ENCODE data around the gene TMED5.

- TF ChIP-seq EP300 (IDR thresholded peaks at IDR 0.05; ENCODE audit: borderline replicate concordance): no peak
- no peak for TF ChIP-seq TEAD4 (IDR thresholded peaks at IDR 0.05)
- TF ChIP-seq RAD21 (IDR thresholded peaks at IDR 0.05; ENCODE audit: low read depth): no peak
- TF ChIP-seq, protein P1, sequence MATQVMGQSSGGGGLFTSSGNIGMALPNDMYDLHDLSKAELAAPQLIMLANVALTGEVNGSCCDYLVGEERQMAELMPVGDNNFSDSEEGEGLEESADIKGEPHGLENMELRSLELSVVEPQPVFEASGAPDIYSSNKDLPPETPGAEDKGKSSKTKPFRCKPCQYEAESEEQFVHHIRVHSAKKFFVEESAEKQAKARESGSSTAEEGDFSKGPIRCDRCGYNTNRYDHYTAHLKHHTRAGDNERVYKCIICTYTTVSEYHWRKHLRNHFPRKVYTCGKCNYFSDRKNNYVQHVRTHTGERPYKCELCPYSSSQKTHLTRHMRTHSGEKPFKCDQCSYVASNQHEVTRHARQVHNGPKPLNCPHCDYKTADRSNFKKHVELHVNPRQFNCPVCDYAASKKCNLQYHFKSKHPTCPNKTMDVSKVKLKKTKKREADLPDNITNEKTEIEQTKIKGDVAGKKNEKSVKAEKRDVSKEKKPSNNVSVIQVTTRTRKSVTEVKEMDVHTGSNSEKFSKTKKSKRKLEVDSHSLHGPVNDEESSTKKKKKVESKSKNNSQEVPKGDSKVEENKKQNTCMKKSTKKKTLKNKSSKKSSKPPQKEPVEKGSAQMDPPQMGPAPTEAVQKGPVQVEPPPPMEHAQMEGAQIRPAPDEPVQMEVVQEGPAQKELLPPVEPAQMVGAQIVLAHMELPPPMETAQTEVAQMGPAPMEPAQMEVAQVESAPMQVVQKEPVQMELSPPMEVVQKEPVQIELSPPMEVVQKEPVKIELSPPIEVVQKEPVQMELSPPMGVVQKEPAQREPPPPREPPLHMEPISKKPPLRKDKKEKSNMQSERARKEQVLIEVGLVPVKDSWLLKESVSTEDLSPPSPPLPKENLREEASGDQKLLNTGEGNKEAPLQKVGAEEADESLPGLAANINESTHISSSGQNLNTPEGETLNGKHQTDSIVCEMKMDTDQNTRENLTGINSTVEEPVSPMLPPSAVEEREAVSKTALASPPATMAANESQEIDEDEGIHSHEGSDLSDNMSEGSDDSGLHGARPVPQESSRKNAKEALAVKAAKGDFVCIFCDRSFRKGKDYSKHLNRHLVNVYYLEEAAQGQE (IDR thresholded peaks at IDR 0.05; ENCODE audit: low read depth): no peak
- TF ChIP-seq, protein P2, sequence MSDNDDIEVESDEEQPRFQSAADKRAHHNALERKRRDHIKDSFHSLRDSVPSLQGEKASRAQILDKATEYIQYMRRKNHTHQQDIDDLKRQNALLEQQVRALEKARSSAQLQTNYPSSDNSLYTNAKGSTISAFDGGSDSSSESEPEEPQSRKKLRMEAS (IDR thresholded peaks at IDR 0.05): no peak
- TF ChIP-seq TAF1 (IDR thresholded peaks at IDR 0.05; ENCODE audit: low read depth): no peak
- no peak for TF ChIP-seq EGR1 (IDR thresholded peaks at IDR 0.05)
- no peak for TF ChIP-seq CEBPB (IDR thresholded peaks at IDR 0.05)
- TF ChIP-seq YY1 (IDR thresholded peaks at IDR 0.05; ENCODE audit: low read depth): no peak
- no peak for TF ChIP-seq ZBTB7A (IDR thresholded peaks at IDR 0.05; ENCODE audit: low read depth)
Observed at GRCh38 chr1:93111065-93111464, 69.1 kb downstream of the TMED5 start.

Data from Ishikawa (cell line).